VCaP (cell line): ENCODE measurements around the gene SLX4IP.

Experiments
- H3K27ac ChIP-seq: fragments of 450-650 bp; 2 replicates; pipeline ENCODE4 v1.5.1; 2017
- TF ChIP-seq, protein P1 (sequence below): fragments of 450-650 bp; conservative IDR thresholded peaks from 2 replicates; pipeline ENCODE4 v1.5.1; 2017; ENCODE audit warnings: mild to moderate bottlenecking, moderate library complexity

SLX4IP gene

DNA sequence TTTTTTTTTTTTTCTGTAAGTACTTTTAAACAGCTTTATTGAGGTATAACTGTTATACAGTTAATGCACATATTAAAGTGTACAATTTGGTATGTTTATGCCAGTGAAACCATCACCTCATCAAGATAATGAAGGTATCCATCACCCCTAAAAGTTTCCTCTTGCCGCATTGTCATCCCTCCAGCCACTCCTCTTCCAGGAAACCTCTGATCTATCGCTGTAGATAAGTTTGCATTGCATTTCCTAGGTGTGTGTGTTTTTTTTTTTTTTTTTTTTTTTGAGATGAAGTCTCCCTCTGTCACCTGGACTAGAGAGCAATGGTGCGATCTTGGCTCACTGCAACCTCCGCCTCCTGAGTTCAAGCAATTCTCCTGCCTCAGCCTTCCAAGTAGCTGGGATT is 3.1 kb downstream of the SLX4IP start:
- H3K27ac ChIP-seq: no peak overlapping the region
- TF ChIP-seq, protein P1, sequence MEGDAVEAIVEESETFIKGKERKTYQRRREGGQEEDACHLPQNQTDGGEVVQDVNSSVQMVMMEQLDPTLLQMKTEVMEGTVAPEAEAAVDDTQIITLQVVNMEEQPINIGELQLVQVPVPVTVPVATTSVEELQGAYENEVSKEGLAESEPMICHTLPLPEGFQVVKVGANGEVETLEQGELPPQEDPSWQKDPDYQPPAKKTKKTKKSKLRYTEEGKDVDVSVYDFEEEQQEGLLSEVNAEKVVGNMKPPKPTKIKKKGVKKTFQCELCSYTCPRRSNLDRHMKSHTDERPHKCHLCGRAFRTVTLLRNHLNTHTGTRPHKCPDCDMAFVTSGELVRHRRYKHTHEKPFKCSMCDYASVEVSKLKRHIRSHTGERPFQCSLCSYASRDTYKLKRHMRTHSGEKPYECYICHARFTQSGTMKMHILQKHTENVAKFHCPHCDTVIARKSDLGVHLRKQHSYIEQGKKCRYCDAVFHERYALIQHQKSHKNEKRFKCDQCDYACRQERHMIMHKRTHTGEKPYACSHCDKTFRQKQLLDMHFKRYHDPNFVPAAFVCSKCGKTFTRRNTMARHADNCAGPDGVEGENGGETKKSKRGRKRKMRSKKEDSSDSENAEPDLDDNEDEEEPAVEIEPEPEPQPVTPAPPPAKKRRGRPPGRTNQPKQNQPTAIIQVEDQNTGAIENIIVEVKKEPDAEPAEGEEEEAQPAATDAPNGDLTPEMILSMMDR: no peak

DNA sequence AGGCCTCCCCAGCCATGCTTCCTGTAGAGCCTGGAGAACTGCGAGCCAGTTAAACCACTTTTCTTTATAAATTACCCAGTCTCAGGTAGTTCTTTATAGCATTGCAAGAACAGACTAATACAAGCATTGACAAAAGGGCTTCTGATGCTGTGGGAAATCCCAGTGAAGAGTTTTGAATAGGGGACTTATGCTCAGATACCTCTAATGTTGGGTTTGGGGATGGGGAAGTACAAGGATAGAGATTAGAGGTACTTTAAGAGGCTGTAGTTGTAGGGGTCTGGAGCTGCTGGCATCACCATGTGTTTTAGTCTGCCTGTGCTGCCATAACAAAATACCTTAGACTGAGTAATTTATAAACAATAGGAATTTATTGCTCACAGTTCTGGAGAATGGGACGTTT is 8.8 kb downstream of the SLX4IP start:
- no peak overlapping the region for H3K27ac ChIP-seq
- TF ChIP-seq, protein P1: no peak

DNA sequence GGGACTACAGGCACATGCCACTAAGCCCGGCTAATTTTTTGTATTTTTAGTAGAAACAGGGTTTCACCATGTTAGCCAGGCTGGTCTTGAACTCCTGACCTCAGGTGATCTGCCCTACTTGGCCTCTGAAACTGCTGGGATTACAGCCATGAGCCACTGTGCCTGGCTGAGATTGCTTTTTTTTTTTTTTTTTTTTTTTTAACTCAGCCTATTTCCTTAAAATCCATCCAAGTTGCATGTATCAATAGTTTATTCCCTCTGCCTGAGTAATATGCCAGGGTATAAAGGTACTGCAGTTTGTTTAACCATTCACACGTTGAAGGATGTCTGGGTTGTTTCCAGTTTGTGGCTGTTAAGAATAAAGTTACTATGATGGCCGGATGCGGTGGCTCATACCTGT is 10.7 kb downstream of the SLX4IP start:
- H3K27ac ChIP-seq: no peak overlapping the region
- TF ChIP-seq, protein P1: no peak

DNA sequence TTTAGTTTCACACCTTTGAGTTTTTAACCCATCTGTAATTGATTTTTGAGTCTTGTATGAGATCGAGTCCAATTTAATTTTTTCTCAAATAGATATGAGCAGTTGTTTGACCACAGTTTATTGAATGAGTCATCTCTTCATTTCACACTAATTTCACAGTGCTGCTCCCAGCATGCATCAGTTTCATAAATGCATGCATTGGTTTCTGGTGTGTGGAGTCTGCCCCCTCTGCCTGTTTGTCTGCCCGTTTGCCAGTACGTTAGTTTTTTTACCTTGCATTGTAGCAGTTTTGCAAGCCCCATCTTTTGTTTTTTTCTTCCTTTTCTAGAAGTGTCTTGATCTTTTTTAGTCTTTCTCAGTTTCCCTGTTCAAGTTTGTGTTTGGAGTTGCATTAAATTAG is 11.9 kb downstream of the SLX4IP start:
- TF ChIP-seq, protein P1: no peak
- H3K27ac ChIP-seq: no peak overlapping the region

DNA sequence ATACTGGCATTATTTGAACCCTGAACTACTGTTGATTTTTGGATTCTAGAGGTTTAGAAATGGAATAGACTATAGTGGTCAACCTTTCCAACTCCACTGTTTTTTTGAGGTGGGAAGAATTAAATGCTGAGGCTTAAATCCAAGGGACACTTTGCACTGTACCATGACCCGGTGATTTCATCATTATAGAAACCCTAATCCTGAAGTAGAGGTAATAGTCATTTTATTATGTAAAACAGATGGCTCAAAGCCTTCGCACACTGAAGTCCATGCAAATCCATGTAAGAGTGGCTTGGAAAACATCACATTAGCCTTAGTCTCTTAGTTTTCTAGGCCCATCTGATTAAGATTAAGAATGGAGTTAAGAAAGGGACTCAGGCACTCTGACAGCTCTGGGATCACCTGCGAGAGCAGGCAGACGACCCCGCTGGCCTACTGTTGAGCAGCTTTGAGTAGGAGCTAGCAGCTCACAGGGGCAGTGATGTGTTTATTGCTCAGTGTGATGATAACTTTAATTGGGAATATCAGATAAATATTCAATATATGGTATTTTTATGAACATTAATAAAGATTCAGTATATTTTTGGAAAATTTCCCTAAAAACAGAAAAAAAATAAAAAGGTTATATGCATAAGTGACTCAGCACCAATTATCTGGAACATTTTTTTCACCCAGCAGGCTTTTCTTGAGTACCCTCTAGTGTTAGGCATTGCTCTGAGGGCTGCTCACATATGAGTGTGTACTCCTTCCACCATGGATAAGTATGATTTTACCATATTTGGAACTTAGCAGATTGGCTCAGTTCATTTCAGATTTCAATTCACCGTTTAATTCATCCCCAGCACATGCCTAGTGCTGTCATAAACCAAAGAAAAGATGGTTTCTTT is 13.4 kb downstream of the SLX4IP start:
- H3K27ac ChIP-seq: no peak overlapping the region
- TF ChIP-seq, protein P1: no peak

DNA sequence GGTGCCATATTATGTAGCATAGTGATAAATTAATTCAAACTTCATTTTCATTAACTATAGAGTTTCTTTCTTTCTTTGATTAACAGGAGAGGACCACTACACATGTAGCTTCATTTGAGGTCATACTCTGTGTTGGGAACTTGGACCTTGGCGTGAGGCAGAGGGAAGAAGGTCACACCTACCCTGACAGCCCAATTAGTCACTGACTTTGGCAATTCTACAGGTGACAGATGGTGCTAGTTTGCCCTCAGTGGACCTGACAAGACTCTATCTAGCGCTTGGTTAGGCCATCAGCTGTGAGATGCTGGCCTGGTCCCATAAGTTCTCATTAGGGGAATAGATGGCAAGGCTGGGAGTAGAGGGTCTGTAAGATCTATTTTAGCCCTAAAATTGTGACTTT is 14.2 kb downstream of the SLX4IP start:
- TF ChIP-seq, protein P1: no peak
- H3K27ac ChIP-seq: no peak overlapping the region

DNA sequence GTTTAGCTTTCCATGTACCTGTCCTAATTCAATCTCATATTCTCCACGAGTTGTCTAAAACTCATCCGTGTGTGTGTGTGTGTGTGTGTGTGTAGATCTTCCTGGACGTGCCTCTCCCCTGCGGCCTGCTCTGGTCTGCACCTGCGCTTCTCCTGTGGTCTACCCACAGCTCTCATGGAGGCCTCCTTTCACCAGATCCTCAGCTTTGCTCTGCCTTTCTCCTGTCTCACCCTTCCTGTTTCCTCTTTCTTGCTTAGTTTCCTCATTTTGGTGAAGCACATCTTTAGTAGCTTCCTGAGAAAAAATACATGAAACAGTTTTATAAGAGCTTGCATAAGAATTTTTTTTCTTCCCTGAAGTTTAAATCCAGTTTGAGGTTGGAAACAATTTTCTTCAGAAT is 18.1 kb downstream of the SLX4IP start:
- no peak overlapping the region for H3K27ac ChIP-seq

More for the DNA sequence above, 18.1 kb downstream of the SLX4IP start:
- TF ChIP-seq, protein P1: no peak
